NCI-H345 treated with DMSO at 0.1 percent for 48 hours (cell line): ENCODE measurements around the gene PVRIG.
"Not testable (repeated sequence)": the region's sequence is repeated elsewhere in the genome, so short reads cannot be mapped to it uniquely, and the experiment has no call there.

Experiments
- DNase-seq: peaks from one replicate; lab custom pipeline; 2025; ENCODE audit not compliant: unreplicated experiment; lab: John Stamatoyannopoulos, UW

Gene PVRIG

DNA sequence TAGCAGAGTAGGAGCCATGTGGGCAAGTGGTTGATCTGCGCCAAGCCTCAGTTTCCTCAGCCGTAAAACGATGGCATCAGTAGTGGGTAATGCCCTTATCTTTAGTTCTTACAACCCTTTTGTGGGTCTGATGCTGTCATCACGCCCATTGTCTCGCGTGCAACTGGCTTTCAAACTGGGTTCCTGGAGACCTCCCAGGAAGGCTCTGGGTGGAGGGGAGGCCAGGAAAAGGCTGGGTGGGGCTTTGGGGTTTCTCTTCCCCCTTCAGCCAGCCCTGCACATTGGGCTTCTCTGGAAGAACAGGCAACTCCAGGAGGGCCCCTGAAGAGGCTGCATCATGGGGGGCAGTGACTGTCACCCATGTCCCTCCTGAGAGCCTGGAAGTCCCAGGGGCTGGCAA, 5.1 kb downstream of the PVRIG start:
- DNase-seq, result not testable (repeated sequence)

DNA sequence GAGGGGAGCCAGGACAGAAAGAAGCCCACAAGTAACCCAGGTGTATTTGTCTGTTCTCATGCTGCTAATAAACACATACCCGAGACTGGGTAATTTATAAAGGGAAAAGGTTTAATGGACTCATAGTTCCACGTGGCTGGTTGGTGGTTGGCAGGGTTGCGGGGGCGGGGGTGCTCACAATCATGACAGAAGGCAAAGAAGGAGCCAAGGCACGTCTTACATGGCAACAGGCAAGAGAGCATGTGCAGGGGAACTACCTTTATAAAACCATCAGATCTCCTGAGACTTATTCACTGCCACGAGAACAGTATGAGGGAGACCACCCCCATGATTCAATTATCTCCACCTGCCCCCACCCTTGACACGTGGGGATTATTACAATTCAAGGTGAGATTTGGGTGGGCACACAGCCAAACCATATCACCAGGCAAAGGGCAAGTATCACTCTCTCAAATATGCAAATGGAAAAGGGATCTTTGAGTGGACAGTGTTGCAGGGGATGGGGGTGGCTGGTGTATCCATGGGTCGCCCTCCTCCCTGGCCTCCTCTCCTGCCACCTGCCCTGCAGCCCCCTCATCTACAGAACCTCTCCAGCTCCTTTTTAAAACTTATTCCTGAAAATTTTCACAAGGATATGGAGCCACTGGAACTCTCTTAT, 15.0 kb downstream of the PVRIG start:
- not testable (repeated sequence) for DNase-seq

DNA sequence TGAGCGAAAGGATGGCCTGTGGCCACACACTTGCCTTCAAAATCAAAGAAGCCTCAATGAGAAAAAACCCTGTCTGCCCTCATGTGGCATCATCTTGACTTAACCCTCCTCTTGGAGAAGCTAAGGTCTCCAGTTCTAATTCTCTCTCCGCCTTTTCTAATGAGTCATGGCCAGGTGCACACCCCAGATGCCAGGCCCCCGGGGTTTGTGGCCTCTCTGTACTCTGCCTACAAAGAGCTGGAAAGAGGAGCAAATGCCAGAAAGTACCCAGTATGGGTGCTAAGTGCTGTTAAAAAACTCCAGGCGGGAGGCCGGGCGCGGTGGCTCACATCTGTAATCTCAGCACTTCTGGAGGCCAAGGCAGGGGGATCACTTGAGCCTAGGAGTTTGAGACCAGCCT, 20.2 kb downstream of the PVRIG start:
- DNase-seq, result not testable (repeated sequence)

DNA sequence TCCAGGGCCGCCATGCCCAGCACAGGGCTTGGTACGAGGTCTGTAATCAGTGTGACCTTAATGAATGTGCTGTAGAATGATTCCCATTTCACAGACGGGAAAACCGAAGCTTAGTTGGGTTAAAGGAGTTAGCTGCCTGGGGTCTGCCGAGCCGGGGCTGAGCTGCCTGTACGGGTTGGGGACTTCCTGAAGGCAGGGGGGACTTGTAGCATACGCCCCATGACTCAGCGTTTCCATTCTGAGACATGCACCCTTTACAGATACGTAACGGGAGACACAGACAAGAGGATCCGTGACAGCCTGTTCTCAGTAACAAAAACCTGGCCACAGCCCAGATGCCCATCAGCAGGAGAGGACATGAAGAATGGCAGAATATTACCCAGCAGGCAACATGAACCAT, 23.6 kb downstream of the PVRIG start:
- not testable (repeated sequence) for DNase-seq

DNA sequence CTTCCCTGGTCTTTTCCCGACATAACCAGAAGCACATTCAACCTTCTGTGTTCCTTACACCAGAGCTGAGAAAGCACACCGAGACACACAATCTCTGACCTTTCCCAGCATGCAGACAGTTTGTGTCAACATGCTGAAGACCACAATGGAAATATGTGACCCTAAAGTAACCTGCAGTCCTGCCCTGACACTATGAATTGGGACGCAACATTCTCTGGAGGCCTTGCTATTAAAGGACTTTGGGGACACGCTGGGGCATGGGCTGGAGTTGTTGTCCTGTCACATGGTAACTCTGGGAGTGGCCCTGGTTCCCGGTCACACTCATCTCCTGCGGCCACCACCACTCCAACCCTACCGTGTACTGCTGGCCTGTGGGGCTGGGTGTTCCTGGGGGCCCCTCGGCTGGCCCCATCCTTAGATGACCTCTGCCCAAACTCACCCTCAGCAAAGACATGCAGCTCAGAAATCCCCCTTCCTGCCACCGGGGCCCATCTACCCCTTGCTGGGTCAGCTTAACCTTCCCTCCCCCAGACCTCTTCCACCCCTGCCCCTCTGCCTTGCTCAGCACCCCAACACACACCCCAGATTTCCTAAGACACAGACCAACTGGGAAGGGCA, 25.3 kb downstream of the PVRIG start:
- DNase-seq, result not testable (repeated sequence)

DNA sequence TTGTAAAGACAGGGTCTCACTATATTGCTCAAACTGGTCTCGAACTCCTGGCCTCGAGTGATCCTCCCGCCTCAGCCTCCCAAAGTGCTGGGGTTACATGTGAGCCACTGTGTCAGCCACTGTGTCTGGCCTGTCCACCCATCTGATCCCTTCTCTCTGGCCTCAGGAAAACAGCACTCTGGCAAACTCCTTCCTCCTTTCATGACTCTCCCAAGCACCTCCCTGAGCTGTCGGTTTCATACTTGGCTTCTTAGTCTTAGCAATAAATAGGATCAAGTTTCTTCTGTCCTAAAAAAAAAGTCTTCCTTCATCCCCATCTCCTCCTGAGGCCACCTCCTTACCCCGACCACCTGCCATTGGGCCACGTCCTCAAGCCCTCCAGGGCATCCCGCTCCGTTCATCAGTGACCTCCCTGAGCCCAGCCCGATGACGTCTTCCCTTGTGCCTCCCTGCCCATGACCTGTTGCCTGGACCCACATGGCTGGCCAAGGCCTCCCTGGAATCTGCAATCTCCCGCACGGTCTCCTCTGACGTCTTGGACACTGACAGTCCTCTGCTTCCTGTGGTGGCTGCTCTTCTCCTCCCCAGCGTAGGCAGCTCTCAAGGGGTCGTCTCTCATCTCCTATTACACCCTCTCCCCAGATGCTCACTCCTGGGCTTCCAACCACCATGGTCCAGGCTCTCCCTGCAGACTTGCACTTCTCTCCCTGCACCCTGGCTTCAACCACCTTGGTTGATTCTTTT, 26.5 kb downstream of the PVRIG start:
- not testable (repeated sequence) for DNase-seq

DNA sequence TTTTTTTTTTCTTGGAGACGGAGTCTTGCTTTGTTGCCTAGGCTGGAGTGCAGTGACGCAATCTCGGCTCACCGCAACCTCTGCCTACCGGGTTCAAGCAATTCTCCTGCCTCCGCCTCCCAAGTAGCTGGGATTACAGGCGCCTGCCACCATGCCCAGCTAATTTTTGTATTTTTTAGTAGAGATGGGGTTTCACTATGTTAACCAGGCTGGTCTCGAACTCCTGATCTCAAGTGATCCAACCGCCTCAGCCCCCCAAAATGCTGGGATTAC, 27.1 kb downstream of the PVRIG start:
- not testable (repeated sequence) for DNase-seq

DNA sequence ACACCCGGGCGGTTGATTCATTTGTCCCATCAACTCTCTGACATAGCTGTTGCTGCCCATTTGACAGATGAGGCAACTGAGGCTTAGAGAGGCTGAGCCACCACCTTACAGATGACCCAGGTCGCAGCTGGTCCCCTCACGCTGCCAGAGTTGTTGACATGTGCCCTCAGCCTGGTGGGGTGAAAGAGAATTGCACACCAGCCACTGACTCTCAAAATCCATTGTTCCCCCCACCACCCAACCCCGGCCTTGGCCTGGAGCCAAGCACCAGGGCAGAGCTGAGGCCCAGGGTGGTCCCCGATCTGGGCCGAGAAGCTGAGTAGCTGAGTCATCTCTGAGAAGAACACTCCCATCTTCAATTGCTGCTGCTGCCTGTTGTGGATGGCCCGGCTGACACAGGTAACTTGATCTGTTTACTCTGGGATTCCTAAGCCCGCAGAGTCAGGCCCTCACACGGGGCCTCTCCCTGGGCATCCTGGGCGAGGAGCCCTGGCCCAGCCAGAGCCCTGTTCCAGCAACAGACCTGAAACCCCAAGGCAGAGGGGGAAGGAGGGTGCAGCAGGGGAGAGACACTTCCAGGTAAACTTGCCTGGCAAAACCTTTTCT, 27.5 kb downstream of the PVRIG start:
- DNase-seq, result peak; percentile 86

DNA sequence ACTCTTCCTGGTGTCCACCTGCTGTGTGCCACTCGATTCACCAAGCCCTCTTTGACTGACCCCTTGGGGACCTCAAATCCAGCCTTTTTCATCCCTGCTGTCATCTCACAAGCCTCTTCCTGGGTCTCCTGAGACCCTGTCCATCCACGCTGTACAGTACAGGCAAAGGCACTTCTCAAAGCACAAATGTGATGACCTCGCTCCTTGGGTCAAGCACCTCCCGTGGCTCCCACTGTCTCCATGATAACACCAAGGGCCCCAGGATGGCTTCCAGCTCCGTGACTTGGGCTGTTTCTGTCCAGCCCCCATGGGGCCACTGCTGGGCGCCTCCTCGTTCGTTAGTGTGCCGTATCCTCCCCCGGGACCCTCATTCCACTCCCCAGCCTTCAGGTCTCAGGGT, 28.7 kb downstream of the PVRIG start:
- DNase-seq, result no peak

DNA sequence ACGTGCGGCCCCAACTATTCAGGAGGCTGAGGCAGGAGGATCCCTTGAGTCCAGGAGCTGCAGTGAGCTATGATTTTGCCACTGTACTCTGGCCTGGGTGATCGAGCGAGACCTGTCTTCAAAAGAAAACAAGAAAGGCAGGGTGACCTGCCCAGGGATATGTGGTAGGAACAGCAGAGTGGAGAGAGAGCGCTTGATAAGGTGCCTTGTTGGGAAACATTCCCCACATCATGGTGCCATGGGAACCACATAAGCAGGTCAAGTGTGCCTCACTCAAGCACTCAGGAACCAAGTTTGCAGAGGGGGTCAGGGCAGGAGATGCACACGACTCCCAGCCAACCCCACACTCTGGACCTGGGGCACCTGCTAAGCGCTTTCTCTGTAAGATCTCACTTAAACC, 37.3 kb downstream of the PVRIG start:
- DNase-seq, result no peak

DNA sequence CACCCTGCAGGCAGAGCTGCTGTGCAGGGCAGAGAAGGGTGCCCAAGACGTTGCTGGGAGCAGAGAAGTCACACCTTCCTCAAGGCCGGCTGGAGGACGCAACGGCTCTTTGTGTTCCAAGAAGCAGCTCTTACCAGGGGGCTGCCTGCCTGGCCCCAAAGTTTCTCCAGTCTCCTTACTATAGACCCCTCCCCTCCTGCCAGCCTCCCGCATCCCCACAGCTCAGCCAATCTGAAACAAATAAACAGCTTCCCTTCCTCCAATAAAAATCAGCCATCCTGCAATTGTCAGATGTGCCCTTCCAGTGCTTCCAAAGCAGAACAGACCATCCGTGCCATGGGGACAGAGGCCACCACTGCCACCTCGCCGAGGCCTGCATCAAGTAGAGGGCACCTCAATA, 40.2 kb downstream of the PVRIG start:
- DNase-seq, result not testable (repeated sequence)

DNA sequence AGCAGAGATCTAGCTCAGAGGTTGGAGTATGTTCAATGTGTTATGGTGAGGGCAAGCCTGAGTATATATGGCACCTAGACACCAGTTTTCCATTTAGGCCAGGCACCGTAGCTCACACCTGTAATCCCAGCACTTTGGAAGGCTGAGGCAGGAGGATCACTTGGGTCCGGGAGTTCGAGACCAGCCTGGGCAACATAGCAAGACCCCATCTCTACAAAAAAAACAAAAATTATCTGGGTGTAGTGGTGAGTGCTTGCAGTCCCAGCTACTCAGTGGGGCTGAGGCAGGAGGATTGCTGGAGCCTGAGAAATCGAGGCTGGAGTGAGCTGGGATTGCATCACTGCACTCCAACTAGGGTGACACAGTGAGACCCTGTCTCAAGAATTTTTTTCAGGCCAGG, 43.1 kb downstream of the PVRIG start:
- DNase-seq, result not testable (repeated sequence)

DNA sequence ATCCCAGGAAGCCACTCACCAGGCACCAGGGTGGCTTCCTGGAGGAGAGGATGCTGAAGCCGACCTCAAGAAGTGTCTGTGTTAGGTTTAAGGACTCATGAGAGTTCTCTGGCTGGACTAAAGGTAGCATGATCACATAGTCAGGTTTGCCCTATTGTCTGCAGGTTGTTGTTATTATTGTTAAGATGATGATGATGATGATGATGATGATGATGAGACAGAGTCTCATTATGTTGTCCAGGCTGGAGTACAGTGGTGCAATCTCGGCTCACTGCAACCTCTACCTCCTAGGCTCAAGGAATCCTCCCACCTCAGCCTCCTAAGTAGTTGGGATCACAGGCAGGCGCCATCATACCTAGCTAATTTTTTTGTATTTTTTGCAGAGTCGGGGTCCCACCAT, 44.5 kb downstream of the PVRIG start:
- DNase-seq, result not testable (repeated sequence)

DNA sequence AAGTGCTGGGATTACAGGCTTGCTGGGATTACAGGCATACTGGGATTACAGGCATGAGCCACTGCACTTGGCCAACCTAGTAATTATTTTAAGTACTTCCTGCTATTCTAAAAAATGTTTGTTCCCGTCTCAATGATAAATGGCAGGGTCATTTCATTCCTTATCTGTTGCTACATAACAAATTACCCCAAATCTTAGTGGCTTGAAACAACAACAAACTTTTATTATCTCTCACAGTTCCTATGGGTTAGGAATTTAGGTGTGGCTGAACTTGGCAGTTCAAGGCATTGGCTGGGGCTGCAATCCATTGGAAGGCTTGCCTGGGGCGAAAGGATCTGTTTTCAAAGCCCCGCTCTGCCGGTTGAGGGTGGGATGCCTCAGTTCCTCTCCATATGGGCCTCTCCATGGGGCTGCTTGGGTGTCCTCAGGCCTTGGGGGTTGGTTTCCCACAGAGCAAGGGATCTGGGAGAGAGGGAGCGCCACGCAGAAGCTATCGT, 45.0 kb downstream of the PVRIG start:
- not testable (repeated sequence) for DNase-seq

DNA sequence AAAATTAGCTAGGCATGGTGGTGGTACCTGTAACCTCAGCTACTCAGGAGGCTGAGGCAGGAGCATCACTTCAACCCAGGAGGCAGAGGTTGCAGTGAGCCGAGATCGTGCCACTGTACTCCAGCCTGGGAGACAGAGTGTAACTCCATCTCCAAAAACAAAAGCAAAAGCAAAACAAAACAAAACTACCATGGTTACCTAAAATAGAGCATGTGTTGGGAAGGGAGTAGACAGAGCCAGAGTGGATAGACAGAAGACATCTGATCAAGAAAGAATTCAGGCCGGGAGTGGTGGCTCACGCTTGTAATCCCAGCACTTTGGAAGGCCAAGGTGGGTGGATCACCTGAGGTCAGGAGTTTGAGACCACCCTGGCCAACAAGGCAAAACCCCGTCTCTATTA, 46.1 kb downstream of the PVRIG start:
- not testable (repeated sequence) for DNase-seq

DNA sequence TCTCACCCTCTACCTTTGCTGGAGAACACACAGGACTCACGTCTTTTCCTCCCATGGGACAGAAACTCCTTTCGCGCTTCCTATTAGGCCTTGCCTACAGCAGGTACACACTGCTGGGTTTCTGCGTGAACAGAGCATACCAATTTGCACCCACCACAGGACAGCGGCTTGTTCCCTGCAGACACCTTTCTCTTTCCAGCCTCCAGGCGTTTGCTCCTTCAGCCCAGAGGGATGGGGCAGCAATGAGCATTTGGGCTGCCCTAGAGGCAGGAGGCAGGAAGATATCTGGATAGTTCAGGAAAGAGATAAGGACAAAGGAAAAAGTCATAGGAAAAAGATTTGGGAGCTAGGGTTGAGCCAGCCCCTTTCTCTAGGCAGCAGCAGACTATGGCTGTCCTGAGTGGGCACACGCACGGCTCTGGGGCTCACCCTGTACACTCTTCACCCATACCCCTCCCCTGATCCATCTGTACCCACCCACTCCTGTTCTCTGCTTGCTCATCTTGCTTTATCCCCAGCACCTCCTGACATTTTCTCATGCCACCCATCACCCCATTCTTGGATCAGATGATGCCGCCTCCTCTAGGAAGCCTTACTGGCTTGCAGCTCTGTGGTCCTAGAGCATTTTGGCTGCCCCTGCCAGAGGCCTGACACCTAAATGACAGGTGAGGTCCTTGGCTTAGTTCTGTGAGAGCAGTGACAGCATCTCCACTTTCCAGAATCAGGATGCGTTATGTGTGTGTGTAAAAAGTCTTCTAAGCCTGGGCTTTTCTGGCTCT, 47.0 kb downstream of the PVRIG start:
- DNase-seq, result no peak

DNA sequence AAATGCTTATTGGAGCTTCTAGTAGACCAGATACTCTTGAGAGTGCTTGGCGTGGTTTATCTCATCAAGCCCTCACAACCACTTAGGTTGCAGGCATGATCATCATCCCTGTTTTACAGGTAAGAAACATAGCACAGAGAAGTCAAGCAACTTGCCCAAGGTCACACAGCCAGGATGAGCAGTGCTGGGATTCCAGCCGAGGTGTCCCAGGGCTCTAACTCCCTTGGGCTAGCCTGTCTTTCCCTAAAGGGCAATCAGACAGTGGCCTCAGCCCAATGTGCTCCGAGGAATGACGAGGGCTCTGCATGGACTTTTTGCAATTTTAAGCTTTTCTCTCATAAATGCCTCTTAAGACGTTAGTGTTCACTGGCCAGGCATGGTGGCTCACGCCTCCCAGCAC, 47.9 kb downstream of the PVRIG start:
- DNase-seq, result no peak

DNA sequence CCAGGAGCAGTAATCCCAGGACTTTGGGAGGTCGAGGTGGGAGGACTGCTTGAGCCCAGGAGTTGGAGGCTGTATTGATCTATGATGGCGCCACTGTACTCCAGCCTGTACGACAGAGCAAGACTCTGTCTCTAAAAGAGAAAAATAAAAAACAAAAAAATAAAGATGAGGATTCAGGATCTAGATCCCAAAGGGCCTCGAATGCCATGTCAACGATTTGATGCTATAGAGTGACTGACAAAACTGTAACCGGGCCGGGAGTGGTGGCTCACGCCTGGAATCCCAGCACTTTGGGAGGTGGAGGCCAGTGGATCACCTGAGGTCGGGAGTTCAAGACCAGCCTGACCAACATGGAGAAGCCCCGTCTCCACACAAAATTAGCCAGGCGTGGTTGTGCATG, 49.1 kb downstream of the PVRIG start:
- not testable (repeated sequence) for DNase-seq

DNA sequence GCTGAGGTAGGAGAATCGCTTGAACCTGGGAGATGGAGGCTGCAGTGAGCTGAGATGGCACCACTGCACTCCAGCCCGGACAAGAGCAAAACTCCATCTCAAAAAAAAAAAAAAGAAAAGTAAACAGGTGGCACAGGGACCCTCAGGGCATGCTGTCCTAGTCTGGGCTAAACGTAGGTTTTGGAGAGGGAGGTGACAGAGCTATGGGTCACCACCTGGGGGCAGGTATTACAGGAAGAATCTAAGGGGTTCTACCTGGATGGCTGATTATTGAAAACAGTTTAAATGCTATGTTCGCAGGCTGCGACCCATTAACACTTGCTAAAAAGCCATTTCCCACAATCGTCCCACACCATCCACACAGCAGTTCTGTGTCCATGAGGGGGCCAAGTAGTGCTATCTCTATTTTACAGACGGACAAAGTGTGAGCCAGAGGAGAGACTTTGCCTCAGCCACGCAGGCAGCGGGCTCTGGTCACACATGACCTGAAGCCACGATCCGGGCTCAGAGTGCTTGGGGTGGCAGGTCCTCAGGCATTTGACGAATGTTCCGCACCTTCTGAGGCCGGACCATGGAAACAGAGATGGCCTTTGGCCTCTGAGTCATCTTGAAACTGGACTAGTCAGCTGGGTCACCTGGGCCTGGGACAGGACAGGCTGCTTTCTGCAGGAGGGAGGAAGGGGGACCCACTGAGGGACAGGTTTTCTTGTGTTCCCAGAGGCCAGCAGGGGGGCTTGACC, 49.7 kb downstream of the PVRIG start:
- not testable (repeated sequence) for DNase-seq
